ACHN (cell line): ENCODE measurements around the gene SEMA4D.
A peak's percentile ranks its signal among the peaks of the same experiment; 100 is the strongest.

ENCODE experiments used
- DNase-seq: peaks from one replicate; pipeline ENCODE4 v3.0.0-alpha.2; 2015
- in situ Hi-C: cut with HindIII; loops from 2 replicates; pipeline ENCODE4 v1.10.0; 2017; ENCODE audit warnings: low sequenced_read_pairs, low pct_ligation_motif_present, low pct_unique_long_range_greater_than_20kb

The SEMA4D gene

DNA sequence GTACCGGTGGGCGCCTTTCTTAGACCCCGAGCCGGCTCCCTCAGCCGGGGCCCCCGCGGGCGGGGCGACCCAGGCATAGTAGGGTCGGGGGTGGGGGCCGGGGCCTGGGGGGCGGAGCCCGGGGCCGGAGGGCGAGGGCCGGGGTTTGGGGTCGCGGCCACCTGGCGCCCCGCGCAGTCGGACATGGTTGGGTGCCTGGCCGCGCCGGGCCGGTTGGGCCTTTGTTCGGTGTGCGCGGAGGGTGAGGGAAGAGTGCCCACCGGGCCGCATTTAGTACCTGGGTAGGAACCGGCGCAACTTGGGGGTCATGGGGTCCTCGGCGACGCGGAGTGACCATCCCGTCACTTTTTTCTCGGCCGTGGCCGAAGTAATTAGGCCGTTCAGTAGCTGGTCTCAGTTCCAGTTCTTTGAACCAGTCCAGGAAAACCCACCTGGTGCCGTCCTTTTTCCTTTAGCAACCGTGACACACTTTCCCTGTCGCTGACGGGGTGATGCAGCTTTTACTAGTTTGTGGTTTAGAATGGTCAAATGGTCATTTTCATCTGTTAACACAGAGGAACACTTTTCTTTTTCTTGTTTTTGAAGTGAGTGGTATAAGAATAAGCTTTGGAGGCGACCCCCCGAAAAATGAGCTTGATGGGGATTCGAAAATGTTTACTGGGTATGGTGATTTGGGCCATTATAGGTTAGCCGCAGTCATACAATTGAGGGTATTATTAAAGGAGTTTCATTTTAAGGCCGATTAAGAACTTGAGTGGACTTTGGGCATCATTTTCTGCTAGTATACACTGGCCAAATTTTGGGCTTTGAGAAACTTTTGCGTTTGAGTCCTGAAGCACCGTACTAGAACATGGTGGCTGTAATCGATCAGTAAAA lies 186.3 kb downstream of the SEMA4D start:
- in situ Hi-C loops = no loop called here
- DNase-seq = peak; percentile 17
